Stimulated activated CD4-positive, alpha-beta T cell treated with anti-CD3 and anti-CD28 coated beads, TNF-alpha, amount 100 ng/mL, for 48 hours (primary cell): ENCODE measurements around the gene ARHGEF37.
A peak's percentile ranks its signal among the peaks of the same experiment; 100 is the strongest.

Source experiments
- DNase-seq, 3 donors: peaks; one replicate each; pipeline ENCODE4 v3.0.0-alpha.2; 2020; ENCODE audit warnings: low read depth in 3 of 3

ARHGEF37 gene

DNA sequence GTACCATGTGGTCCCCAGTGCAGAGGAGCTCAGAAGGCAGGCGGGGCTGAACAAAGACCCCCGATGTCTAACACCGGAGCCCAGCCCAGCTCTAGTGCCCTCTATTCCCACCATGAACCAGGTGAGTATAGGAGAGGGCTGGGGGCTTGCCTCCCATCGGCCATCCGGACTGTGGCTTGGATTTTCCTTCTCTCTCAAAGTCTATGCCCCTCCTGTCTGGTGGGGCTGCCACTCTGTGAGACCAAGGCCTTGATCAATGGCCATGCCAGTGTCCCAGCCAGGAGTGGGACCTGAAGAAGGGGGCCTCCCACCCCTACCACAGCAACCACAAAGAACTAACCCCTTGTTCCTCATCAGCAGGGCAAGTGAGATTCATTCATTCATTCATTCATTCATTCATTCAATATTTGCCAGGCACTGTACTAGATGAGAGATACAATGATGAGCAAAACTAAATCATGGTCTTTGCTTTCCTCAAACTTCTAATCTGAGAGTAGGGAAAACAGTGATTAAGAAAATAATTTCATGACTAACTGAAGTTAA, 47.6 kb downstream of the ARHGEF37 start:
- DNase-seq: no peak

DNA sequence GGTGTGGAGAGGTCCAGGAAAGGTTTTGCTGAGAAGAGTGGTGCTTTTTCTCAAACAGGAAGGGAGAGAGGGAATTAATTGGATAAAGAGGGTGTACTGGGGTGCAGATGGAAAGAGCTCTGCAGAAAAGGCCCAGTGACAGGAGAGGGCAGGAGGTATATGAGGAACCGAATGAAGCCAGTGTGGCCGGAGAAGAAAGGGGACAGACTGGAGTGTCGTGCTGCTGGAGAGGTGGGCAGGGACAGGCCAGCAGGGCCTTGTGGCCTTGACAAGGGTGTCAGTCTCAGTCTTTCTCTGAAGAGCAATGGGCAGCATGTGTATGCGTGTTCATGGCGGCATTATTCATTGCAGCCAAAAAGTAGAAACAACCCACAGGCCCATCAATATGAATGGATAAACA, 48.1 kb downstream of the ARHGEF37 start:
- no peak for DNase-seq

GRCh38 chr5:149630337-149630736, 49.0 kb downstream of the ARHGEF37 start:
- no peak for DNase-seq

DNA sequence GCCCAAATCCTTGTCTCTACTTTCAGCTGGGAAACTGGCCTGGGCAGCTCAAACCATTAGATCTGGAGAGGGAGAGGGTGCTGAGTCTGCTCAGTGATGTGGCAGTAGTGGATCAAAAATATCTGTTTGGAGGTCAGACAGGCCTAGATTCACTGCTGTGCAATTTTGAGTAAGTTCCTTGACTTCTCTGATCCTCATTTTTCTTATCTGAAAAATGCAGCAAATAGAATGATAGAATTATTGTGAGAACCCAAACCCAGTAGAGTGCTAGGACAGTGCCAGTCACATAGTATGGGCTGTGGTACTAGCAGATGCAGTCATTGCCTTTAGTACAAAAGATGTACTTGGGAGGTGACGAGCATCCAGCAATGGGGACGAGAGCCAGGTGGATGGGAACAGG, 50.2 kb downstream of the ARHGEF37 start:
- no peak for DNase-seq

- DNase-seq: no peak
Observed at GRCh38 chr5:149632311-149633251, 51.3 kb downstream of the ARHGEF37 start.

GRCh38 chr5:149633476-149634350, 52.4 kb downstream of the ARHGEF37 start:
- no peak for DNase-seq

- no peak for DNase-seq
Observed at GRCh38 chr5:149635394-149635793, 54.1 kb downstream of the ARHGEF37 start.

GRCh38 chr5:149636191-149636860, 55.0 kb downstream of the ARHGEF37 start:
- DNase-seq: no peak

DNA sequence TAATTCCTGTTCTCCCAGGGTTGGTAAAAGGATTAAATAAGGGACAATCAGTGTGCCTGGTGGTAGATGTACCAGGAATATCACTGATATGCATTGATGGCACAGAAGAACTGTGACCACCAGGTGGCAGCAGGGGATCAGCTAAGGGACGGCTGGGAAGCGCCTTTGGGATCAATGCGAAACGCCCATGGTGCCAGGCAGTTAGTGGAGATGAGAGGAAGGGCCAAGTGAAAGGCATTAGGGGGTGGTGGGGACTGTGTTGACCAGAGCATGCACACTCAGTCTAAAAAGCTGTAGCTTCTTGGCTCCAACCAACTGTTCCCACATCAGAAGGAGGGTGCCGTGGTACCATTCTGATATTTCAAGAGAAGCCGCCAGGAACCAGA, 55.6 kb downstream of the ARHGEF37 start:
- peak in 1 of 3 donors; percentile 57 for DNase-seq

DNA sequence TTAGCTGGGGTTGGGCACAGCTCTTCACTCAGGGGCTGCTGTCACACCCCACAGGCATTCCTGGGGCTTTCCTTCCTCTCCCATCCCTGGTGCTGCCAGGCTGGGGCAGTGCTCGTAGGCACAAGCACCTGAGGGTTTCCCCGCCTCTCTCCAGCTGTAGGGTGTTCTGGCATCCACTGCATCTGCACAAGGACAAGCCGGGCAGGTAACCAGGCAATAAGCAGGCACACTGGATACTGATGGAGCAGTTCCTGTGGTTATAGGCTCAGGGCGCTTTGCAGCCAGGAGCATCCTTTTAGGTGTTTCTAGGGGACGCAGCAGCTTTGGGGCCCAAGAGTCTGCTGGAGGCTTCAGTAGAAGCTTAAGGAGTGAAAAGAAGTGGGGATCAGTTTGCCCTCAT, 56.8 kb downstream of the ARHGEF37 start:
- DNase-seq: no peak

DNA sequence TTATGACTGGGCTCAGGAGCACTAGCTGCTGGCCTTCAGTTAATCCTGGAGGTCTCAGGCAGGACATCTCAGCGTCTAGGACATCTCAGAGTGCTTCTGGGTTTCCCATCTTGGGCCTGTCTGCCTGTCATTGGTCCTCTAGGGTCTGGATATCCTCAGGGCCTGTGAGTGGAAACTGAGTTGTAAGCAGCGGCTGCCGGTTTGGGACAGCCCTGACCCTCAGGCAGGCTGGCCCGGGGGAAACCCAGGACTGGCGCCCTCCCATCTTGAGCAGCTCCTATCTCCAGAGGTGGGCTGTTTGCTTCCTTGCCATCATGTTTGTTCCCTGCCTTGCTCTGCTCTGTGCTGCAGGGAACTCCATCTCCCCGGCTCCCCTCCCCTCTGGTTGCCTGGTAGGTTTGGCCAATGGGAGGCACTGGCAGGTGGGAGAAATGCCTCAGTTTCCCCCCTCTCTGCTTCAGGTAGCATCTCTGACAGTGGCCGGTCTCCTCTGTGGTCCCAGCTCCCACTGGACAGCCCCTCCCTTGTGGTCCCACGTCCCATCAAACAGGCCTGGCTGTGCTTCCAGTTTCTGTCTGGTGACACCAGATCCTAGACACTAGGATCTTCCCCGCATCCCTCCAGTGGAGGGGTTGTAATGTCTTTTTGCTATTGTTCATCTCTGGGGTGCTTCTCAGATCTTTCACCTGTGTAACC, 57.4 kb downstream of the ARHGEF37 start:
- DNase-seq: no peak

DNA sequence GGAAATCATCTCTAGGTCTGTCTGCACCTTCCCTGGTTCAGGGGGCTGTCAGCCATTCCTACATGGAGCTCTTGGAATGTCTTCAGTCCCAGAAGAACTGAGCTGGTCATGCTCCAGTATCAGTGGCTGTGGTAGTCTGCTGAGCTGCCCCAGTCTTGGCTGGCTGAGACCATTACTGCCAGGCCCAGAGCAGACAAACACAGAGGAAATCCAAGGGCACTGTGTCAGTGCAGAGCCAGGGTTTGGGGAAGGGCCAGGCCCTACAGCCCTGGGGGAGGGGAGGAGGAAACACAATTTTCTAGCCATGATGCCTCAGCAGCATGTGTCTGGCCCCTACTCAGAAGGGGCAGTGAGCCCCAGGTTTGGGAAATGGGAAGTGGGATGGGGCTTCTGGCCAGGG, 58.4 kb downstream of the ARHGEF37 start:
- no peak for DNase-seq

- no peak for DNase-seq
Observed at GRCh38 chr5:149640350-149640999, 59.2 kb downstream of the ARHGEF37 start.

GRCh38 chr5:149641000-149641576, 59.8 kb downstream of the ARHGEF37 start:
- DNase-seq: no peak

- DNase-seq: no peak
Observed at GRCh38 chr5:149641600-149641999, 60.3 kb downstream of the ARHGEF37 start.

DNA sequence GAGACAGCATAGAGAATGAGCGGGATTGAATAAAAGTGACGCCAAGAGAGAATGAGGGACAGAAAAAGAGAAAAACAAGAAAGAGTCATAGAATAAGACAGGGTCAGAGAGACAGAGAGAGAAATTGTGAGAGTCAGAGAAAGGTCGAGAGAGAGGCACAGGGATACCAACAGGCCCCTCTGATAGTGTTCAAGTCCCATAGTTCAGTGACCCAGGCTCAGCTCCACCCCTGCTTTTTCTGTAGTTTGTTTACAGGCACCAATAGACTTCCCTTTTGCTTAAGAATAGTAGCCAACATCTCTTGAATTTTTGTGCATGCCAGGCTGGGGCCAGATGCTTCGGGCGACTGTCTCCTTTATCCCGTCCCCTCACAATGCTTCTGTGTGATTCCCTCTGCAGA, 62.5 kb downstream of the ARHGEF37 start:
- no peak for DNase-seq

DNA sequence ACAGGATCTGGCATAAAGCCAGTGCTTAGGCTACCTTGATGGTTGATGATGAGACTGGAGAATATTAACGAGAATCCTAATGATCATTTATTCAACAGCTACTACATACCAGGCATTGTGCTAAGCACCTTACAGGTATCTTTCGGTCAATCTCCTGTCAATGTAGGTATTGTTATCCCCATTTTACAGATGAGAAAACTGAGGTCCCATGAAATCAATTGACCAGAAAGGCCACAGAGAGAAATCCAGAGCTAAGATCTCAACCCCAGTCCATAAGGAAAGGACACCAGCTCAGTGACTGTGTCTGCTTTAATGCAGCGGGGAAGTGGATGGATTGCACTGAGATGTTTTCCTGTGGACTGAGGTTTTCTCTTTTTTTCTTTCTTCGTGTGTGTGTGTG, 63.3 kb downstream of the ARHGEF37 start:
- no peak for DNase-seq

DNA sequence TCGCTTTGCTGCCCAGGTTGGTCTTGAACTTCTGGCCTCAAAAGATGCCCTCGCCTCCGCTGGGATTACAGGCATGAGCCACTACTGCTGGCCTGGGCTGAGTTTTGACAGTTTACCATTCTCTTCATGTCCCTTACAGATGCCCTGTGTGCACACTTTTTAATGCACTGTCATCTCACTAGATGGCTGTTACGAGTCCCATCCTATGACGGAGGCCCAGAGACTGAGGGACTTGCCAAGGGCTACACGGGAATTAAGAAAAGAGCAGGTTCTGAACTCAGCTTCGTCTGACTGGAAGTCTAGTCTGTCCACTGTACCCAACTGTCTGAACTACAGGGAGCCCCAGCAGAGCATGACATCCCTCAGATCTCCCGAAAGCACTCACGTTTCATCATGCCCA, 63.9 kb downstream of the ARHGEF37 start:
- no peak for DNase-seq

DNA sequence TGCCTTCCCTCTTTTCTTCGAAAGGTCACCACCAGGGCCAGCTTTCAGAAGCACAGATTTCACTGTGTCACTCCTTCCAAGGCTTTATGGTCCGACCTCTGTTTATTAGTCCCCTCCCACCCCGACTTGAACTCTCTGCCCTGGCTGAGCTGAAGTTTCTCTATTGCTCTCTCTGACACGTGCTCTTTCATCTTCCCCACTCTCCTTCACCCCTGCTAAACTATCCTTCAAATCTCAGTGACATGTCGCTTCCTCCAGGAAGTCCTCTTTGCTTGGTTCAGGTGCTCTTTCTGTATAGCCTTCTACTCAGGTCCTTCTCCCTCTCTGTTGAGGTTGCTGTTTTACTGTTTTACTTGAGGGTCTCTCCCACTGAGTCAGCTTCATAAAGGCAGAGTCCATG, 64.4 kb downstream of the ARHGEF37 start:
- no peak for DNase-seq

DNA sequence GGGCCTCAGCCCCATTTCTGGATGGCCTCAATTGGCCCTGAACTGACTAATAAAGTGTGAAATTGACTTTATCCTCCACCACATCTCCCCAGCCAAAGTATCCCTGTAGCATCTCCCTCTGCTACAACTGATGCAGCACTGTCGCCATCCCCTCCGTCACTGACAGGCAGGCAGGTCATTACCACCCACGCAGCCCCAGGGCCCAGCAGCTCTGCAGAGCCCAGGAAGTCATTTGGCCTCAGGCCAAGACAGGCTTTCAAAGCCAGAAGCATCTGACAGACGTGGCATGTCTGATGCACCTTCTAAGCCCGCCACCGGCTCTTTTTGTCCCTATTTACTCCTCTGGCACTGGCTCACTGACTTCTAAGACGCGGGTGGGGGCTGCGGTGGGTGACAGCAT, 65.3 kb downstream of the ARHGEF37 start:
- peak in 2 of 3 donors; percentile 21 to 36 for DNase-seq
